Stimulated activated memory B cell treated with anti-CD40 and anti-IgM and Interleukin-4, amounts not matched to agents 10 μg/mL and 1 μg/mL and 100 μg/mL, for 72 hours (primary cell): ENCODE results near the gene RGS3.

Experiments used
- ATAC-seq: fragments of 150-1000 bp; cut with Tn5 transposase; 2 replicates; pipeline ENCODE4 v1.10.0; 2021
- H3K27ac Mint-ChIP-seq: one replicate; pipeline ENCODE4 v1.8.0; 2022; ENCODE audit warnings: mild to moderate bottlenecking, mixed read lengths
- H3K27me3 Mint-ChIP-seq: one replicate; pipeline ENCODE4 v1.8.0; 2022; ENCODE audit warnings: mixed read lengths
- H3K36me3 Mint-ChIP-seq: one replicate; pipeline ENCODE4 v1.8.0; 2022; ENCODE audit warnings: mixed read lengths
- H3K4me1 Mint-ChIP-seq: one replicate; pipeline ENCODE4 v1.8.0; 2022; ENCODE audit warnings: mixed read lengths
- H3K4me3 Mint-ChIP-seq: one replicate; pipeline ENCODE4 v1.8.0; 2022; ENCODE audit warnings: mild to moderate bottlenecking, moderate library complexity, mixed read lengths
- H3K9me3 Mint-ChIP-seq: one replicate; pipeline ENCODE4 v1.8.0; 2022; ENCODE audit warnings: mixed read lengths

The RGS3 gene

GRCh38 chr9:113522858-113523257, 59.3 kb downstream of the RGS3 start:
- Mint-ChIP-seq H3K4me1 (peaks cover 58% of the 10 kb centered on the region), H3K27ac (peak overlapping the region; percentile 76), H3K9me3 (no peaks in the 10 kb centered on the region), H3K27me3 (no peaks in the 10 kb centered on the region), H3K36me3 (no peaks in the 10 kb centered on the region), H3K4me3 (peak overlapping the region; percentile 44)
- no peak for ATAC-seq

GRCh38 chr9:113523421-113524141, 60.1 kb downstream of the RGS3 start:
- H3K36me3 Mint-ChIP-seq = no peaks in the 10 kb centered on the region
- H3K9me3 Mint-ChIP-seq = no peaks in the 10 kb centered on the region
- peak overlapping the region; percentile 62 for H3K4me3 Mint-ChIP-seq
- peak overlapping the region; percentile 76 for H3K27ac Mint-ChIP-seq
- peaks cover 51% of the 10 kb centered on the region for H3K4me1 Mint-ChIP-seq
- H3K27me3 Mint-ChIP-seq = no peaks in the 10 kb centered on the region
- peak; percentile 93 for ATAC-seq

- peak overlapping the region; percentile 76 for H3K27ac Mint-ChIP-seq
- ATAC-seq = no peak
- no peak overlapping the region for H3K4me3 Mint-ChIP-seq
- no peaks in the 10 kb centered on the region for H3K27me3 Mint-ChIP-seq
- H3K9me3 Mint-ChIP-seq = no peaks in the 10 kb centered on the region
- H3K36me3 Mint-ChIP-seq = no peaks in the 10 kb centered on the region
- peaks cover 45% of the 10 kb centered on the region for H3K4me1 Mint-ChIP-seq
Observed at GRCh38 chr9:113524468-113524867, 60.9 kb downstream of the RGS3 start.

- Mint-ChIP-seq H3K36me3 (no peaks in the 10 kb centered on the region), H3K4me1 (peaks cover 45% of the 10 kb centered on the region), H3K27me3 (no peaks in the 10 kb centered on the region), H3K27ac (no peak overlapping the region), H3K4me3 (no peak overlapping the region), H3K9me3 (no peaks in the 10 kb centered on the region)
- no peak for ATAC-seq
Observed at GRCh38 chr9:113525205-113525604, 61.7 kb downstream of the RGS3 start.

GRCh38 chr9:113525831-113526230, 62.3 kb downstream of the RGS3 start:
- Mint-ChIP-seq H3K4me1 (peaks cover 45% of the 10 kb centered on the region), H3K27ac (no peak overlapping the region), H3K27me3 (no peaks in the 10 kb centered on the region), H3K9me3 (no peaks in the 10 kb centered on the region), H3K36me3 (no peaks in the 10 kb centered on the region), H3K4me3 (no peak overlapping the region)
- no peak for ATAC-seq

GRCh38 chr9:113526231-113526746, 62.8 kb downstream of the RGS3 start:
- Mint-ChIP-seq H3K9me3 (no peaks in the 10 kb centered on the region), H3K27ac (no peak overlapping the region), H3K4me3 (no peak overlapping the region), H3K27me3 (no peaks in the 10 kb centered on the region), H3K36me3 (no peaks in the 10 kb centered on the region), H3K4me1 (peaks cover 45% of the 10 kb centered on the region)
- ATAC-seq = no peak

- no peaks in the 10 kb centered on the region for H3K27me3 Mint-ChIP-seq
- ATAC-seq = no peak
- H3K4me3 Mint-ChIP-seq = no peak overlapping the region
- H3K36me3 Mint-ChIP-seq = no peaks in the 10 kb centered on the region
- no peak overlapping the region for H3K27ac Mint-ChIP-seq
- peaks cover 45% of the 10 kb centered on the region for H3K4me1 Mint-ChIP-seq
- no peaks in the 10 kb centered on the region for H3K9me3 Mint-ChIP-seq
Observed at GRCh38 chr9:113526841-113527240, 63.3 kb downstream of the RGS3 start.

- H3K4me3 Mint-ChIP-seq = no peak overlapping the region
- ATAC-seq = no peak
- H3K27ac Mint-ChIP-seq = no peak overlapping the region
Observed at GRCh38 chr9:113528088-113528487, 64.6 kb downstream of the RGS3 start.

GRCh38 chr9:113528811-113529210, 65.3 kb downstream of the RGS3 start:
- H3K36me3 Mint-ChIP-seq = no peaks in the 10 kb centered on the region
- H3K4me1 Mint-ChIP-seq = peaks cover 25% of the 10 kb centered on the region
- no peak for ATAC-seq
- no peak overlapping the region for H3K4me3 Mint-ChIP-seq
- H3K9me3 Mint-ChIP-seq = no peaks in the 10 kb centered on the region
- H3K27ac Mint-ChIP-seq = no peak overlapping the region
- H3K27me3 Mint-ChIP-seq = no peaks in the 10 kb centered on the region

More at GRCh38 chr9:113528088-113528487, 64.6 kb downstream of the RGS3 start:
- Mint-ChIP-seq H3K4me1 (peaks cover 32% of the 10 kb centered on the region), H3K36me3 (no peaks in the 10 kb centered on the region), H3K27me3 (no peaks in the 10 kb centered on the region), H3K9me3 (no peaks in the 10 kb centered on the region)

- Mint-ChIP-seq H3K9me3 (no peaks in the 10 kb centered on the region), H3K4me1 (peaks cover 18% of the 10 kb centered on the region), H3K27me3 (no peaks in the 10 kb centered on the region), H3K27ac (no peak overlapping the region), H3K4me3 (no peak overlapping the region), H3K36me3 (no peaks in the 10 kb centered on the region)
- ATAC-seq = no peak
Observed at GRCh38 chr9:113529336-113530009, 65.9 kb downstream of the RGS3 start.

- H3K4me3 Mint-ChIP-seq = no peak overlapping the region
- ATAC-seq = no peak
- H3K9me3 Mint-ChIP-seq = no peaks in the 10 kb centered on the region
- no peaks in the 10 kb centered on the region for H3K27me3 Mint-ChIP-seq
- H3K4me1 Mint-ChIP-seq = peaks cover 12% of the 10 kb centered on the region
- no peaks in the 10 kb centered on the region for H3K36me3 Mint-ChIP-seq
- H3K27ac Mint-ChIP-seq = no peak overlapping the region
Observed at GRCh38 chr9:113530022-113530635, 66.6 kb downstream of the RGS3 start.

- H3K27me3 Mint-ChIP-seq = no peaks in the 10 kb centered on the region
- no peak for ATAC-seq
- peaks cover 11% of the 10 kb centered on the region for H3K4me1 Mint-ChIP-seq
- no peak overlapping the region for H3K4me3 Mint-ChIP-seq
- no peaks in the 10 kb centered on the region for H3K9me3 Mint-ChIP-seq
- no peak overlapping the region for H3K27ac Mint-ChIP-seq
- H3K36me3 Mint-ChIP-seq = no peaks in the 10 kb centered on the region
Observed at GRCh38 chr9:113530942-113531341, 67.4 kb downstream of the RGS3 start.

GRCh38 chr9:113531919-113532808, 68.6 kb downstream of the RGS3 start:
- Mint-ChIP-seq H3K9me3 (no peaks in the 10 kb centered on the region), H3K4me1 (peaks cover 7% of the 10 kb centered on the region), H3K4me3 (no peak overlapping the region), H3K27ac (no peak overlapping the region), H3K27me3 (no peaks in the 10 kb centered on the region), H3K36me3 (no peaks in the 10 kb centered on the region)
- ATAC-seq = no peak

GRCh38 chr9:113532809-113533190, 69.3 kb downstream of the RGS3 start:
- no peak overlapping the region for H3K27ac Mint-ChIP-seq
- ATAC-seq = no peak
- peaks cover under 1% of the 10 kb centered on the region for H3K4me1 Mint-ChIP-seq
- no peak overlapping the region for H3K4me3 Mint-ChIP-seq
- H3K27me3 Mint-ChIP-seq = no peaks in the 10 kb centered on the region
- no peaks in the 10 kb centered on the region for H3K36me3 Mint-ChIP-seq
- no peaks in the 10 kb centered on the region for H3K9me3 Mint-ChIP-seq
